GM19463 (cell line): ENCODE data around the gene NUMA1.

ENCODE experiments used
- ATAC-seq: cut with Tn5 transposase; IDR thresholded peaks from one replicate; pipeline ENCODE4 v1.9.1; 2021; ENCODE audit warnings: mild to moderate bottlenecking, moderate library complexity; ENCODE audit not compliant: unreplicated experiment

NUMA1 gene

DNA sequence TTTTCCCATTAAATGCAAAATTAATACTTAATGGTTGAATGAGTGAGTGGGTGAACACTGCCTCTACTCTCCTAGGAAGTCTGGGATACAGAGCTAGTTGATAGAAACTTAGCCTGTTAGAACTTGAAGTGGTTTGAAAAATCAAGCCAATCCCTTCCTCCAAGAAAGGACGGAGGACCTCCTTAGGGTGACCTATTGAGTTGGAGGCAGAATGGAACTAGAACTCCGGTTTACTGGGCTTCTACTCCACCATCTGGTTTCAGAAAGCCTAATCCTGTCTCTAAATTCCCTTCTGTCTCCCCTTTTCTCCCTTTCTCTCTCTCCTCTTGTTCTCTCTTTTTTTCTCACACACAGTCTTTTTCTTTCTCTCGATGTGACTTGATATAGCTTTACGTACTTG is 101.2 kb downstream of the NUMA1 start:
- ATAC-seq: no peak

DNA sequence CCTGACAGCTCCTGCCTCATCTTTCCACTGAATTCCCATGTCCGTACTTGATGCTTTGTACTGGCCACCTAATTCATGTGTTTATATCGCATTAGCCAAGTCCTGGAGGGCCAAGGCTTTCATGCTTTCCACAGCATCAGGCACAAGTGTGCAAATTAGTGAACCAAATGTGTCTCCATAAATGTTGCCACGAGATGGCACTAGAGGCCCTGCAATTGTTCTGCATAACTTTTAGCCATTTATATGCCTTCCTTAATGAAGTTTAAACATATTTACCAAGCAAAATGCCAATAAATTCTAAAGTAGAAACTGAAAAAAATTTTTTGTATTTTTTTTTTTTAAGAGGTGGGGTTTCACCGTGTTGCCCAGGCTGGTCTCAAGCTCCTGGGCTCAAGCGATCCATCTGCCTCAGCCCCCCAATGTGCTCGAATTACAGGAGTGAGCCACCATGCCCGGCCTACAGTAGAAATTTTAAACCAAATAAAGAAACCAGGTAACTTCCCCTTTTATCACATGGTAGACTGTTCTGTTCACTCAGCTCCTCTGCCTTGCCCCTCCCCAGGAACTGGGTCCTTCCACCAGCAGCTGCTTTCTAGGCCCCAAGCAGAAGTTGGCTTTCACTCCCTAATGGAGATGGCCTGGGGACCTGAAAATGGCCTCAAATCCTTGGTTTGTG is 102.5 kb downstream of the NUMA1 start:
- ATAC-seq: no peak

DNA sequence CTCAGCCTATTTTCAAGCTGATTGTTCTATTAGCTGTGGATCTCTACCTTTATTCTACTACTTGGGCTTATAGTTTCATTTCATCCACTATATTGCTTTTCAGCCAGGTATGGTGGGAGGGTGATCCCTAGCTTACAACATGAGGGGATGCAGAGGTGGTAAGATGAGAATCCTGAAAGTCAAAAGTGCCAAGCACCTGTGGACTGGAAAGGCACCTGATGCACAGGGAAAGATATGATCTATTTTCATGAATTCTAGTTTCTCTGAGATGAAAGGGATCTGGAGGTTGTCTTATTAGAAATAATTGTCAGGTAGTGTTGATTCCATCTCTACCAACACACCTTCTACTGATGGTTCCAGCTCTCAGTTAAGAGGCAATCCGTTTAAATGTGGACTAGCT is 103.3 kb downstream of the NUMA1 start:
- ATAC-seq: no peak

DNA sequence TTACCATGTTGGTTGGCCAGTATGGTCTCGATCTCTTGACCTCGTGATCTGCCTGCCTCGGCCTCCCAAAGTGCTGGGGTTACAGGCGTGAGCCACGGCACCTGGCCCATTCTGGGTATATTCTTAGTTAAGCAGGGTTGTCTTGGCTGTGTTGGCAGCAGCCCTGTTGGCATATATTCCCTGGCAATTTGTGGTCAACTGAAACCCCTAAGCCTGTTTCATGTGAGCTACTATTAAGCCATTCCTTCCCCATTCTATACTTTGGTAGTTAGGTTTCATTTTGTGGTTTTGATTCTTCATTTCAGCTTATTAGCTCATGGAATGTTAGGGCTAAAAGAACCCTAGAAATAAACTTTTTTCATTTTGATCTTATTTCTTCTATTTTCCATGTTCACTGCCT is 103.8 kb downstream of the NUMA1 start:
- ATAC-seq: no peak

DNA sequence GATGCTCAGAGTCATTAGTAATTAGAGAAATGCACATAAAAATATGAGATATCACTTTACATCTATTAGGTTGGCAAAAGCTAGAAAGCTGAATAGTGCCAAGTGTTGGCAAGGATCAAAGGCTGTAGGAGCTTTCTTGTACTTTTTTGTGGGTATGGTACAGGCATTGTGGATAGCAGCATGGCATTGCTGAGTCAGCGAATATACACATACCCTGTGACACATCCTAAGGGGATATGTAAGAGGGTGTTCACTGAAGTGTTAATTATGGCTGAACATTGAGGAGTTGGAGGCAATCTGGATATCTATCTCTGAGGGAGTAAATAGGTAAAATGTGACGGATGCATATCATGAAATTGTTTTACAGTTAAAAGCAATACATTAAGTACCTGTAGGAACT is 108.7 kb downstream of the NUMA1 start:
- no peak for ATAC-seq

DNA sequence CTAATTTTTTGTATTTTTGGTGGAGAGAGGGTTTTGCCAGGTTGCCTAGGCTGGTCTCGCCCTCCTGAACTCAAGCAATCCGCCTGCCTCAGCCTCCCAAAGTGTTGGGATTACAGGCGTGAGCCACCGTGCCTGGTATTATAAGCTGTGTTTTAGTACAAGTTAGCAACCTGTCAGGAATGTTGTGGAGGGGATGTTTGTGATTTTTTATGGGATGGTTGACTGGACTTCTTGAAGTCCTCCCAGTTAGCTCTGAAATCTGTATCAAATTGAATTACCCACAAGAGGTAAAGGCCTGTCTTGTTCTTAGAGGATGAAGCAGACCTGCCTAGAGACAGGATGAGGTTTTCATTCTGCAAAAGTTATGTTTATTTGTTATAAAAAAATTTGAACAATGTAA is 115.7 kb downstream of the NUMA1 start:
- no peak for ATAC-seq

DNA sequence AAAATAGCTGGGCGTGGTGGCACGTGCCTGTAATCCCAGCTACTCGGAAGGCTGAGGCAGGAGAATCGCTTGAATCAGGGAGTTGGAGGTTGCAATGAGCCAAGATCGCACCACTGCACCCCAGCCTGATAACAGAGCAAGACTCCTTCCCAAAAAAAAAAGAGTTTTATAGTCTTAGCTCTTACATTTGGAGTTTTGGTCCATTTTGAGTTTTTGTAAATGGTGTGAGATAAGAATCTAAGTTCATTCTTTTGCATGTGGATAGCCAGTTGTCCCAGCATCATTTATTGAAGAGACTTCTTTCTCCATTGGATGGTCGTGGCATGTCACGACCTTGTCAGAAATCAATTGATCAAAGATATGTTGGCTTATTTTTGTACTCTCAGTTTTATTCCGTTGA is 116.9 kb downstream of the NUMA1 start:
- no peak for ATAC-seq

DNA sequence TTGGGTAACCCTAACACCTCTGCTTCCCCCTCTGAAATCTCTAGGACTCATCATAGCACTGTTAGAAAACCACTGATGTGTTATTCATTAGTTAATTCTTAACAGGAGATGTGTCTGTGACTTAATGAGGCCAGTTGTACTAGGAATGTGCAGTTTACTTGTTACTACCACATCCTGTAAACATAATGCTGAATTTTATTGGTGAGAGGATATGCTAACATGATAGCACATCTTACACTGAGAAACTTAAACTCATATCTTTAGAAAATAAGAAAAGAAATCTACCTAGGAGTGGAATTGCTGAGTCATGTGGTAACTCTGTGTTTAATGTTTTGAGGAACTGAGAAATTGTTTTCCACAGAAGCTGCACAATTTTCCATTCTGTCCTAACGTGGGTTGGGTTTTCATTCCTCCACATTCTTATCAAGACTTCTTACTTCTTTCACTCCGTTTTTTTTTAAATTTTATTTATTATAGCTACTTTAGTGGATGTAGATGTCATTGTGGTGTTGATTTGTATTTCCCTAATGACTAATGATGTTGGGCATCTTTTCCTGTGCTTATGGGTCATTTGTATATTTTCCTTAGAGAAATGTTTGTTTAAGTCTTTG is 117.8 kb downstream of the NUMA1 start:
- ATAC-seq: peak; percentile 69

DNA sequence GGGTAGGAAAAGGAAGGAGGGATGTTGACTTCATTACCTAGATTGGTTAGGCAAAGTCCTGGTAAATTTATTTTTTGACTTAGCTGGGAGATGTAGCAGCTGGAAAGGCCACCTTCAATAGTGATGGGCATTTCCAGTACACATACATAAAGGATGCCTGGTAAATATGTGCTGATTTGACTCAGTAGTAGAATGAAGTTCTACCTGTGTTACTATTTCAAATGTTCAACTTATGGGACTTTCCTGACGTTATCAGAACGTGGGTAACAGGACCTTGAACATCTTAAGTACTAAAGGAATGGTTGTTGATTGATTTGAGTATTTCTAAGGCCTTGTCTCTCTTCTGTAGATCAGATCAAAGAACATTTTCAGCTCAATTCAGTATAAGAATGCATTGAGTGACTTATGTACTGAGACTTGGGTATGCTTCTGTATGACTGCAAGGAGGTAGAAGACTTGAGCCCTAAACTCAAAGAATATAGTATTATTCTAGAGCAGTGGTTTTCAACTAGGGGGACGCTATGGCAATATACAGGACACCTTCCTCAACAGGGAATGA is 124.4 kb downstream of the NUMA1 start:
- ATAC-seq: no peak
